HG03442 (cell line): ENCODE results near the gene KIF12.
"Not testable (repeated sequence)": the region's sequence is repeated elsewhere in the genome, so short reads cannot be mapped to it uniquely, and the experiment has no call there.

Source experiments
- ATAC-seq: cut with Tn5 transposase; IDR thresholded peaks from one replicate; pipeline ENCODE4 v1.9.1; 2021; ENCODE audit warnings: mild to moderate bottlenecking, moderate library complexity; ENCODE audit not compliant: unreplicated experiment

Gene KIF12

GRCh38 chr9:114049441-114050225, 49.5 kb downstream of the KIF12 start:
- no peak for ATAC-seq

DNA sequence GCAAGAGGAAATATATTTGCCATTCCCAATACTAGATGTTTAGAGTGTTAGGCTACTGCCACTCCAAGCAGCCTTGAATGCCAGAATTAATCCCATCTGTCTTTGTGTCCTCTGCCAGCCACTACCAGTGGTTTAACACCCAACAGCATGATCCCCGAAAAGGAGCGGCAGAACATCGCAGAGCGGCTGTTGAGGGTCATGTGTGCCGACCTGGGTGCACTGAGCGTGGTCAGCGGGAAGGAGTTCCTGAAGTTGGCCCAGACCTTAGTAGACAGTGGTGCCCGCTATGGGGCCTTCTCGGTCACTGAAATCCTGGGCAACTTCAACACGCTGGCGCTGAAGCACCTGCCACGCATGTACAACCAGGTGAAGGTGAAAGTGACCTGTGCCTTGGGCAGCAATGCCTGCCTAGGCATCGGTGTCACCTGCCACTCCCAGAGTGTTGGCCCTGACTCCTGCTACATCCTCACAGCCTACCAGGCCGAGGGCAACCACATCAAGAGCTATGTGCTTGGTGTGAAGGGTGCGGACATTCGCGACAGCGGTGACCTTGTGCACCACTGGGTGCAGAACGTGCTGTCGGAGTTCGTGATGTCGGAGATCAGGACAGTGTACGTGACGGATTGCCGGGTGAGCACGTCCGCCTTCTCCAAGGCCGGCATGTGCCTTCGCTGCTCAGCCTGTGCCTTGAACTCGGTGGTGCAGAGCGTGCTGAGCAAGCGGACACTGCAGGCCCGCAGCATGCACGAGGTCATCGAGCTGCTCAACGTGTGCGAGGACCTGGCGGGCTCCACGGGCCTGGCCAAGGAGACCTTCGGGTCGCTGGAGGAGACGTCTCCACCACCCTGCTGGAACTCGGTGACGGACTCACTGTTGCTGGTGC, 50.3 kb downstream of the KIF12 start:
- no peak for ATAC-seq

- no peak for ATAC-seq
Measured at GRCh38 chr9:114047717-114048116, 51.4 kb downstream of the KIF12 start.

- no peak for ATAC-seq
Measured at GRCh38 chr9:114046875-114047274, 52.2 kb downstream of the KIF12 start.

- no peak for ATAC-seq
Measured at GRCh38 chr9:114046237-114046755, 52.8 kb downstream of the KIF12 start.

DNA sequence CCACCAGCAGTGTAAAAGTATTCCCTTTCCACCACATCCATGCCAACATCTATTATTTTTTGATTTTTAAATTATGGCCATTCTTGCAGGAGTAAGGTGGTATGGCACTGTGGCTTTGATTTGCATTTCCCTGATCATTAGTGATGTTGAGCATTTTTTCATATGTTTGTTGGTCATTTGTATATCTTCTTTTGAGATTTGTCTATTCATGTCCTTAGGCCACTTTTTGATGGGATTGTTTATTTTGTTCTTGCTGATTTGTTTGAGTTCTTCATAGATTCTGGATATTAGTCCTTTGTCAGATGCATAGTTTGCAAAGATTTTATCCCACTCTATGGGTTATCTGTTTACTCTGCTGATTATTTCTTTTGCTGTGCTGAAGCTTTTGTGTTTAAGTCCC, 55.4 kb downstream of the KIF12 start:
- ATAC-seq = not testable (repeated sequence)
